Hematopoietic multipotent progenitor cell (in vitro differentiated cells): ENCODE results near the gene FKBP14. TPM values are rescaled to one million over a fixed set of nuclear protein-coding genes. Genes with fewer than 3 reads are reported as not detected.
A peak's percentile ranks its signal among the peaks of the same experiment; 100 is the strongest.

Experiments
- DNase-seq, 3 donors: peaks; one replicate each; pipeline ENCODE4 v3.0.0-alpha.2; 2011 to 2015; ENCODE audit warnings: low read depth in 2 of 3, low spot score in 2 of 3
- total RNA-seq: library from RNA; depleted of rRNA; stranded (reverse); fragments of >200 nt; gene quantifications from one replicate; pipeline ENCODE4 v1.2.3, GENCODE V29; 2012

Gene FKBP14
- total RNA-seq, 1 donor: 3.5 TPM

GRCh38 chr7:29995652-29996051, 30.9 kb downstream of the FKBP14 start:
- no peak for DNase-seq

GRCh38 chr7:29993140-29993539, 33.4 kb downstream of the FKBP14 start:
- no peak for DNase-seq

GRCh38 chr7:29991937-29992336, 34.6 kb downstream of the FKBP14 start:
- no peak for DNase-seq

- DNase-seq: no peak
Observed at GRCh38 chr7:29990931-29991330, 35.6 kb downstream of the FKBP14 start.

- DNase-seq: peak in 2 of 3 donors; percentile 74 to 80
Observed at GRCh38 chr7:29989257-29989995, 37.1 kb downstream of the FKBP14 start, which contains the start of gene SCRN1. Gene SCRN1 (minus strand): TSS chr7:29989801. CDS start chr7:29969067, 20,734 bp downstream.

- peak in 2 of 3 donors; percentile 69 to 74 for DNase-seq
Observed at GRCh38 chr7:29988424-29989256, 37.9 kb downstream of the FKBP14 start.

- DNase-seq: peak in 1 of 3 donors; percentile 7
Observed at GRCh38 chr7:29987811-29988317, 38.6 kb downstream of the FKBP14 start.

- DNase-seq: no peak
Observed at GRCh38 chr7:29987083-29987482, 39.4 kb downstream of the FKBP14 start.

GRCh38 chr7:29980151-29980550, 46.4 kb downstream of the FKBP14 start:
- DNase-seq: no peak

GRCh38 chr7:29977886-29978651, 48.4 kb downstream of the FKBP14 start:
- DNase-seq: no peak

- DNase-seq: no peak
Observed at GRCh38 chr7:29976673-29977415, 49.7 kb downstream of the FKBP14 start.

- no peak for DNase-seq
Observed at GRCh38 chr7:29976266-29976665, 50.2 kb downstream of the FKBP14 start.

GRCh38 chr7:29975561-29975960, 50.9 kb downstream of the FKBP14 start:
- no peak for DNase-seq

GRCh38 chr7:29974286-29974685, 52.2 kb downstream of the FKBP14 start:
- DNase-seq: no peak

GRCh38 chr7:29972315-29972669, 54.2 kb downstream of the FKBP14 start:
- no peak for DNase-seq

- no peak for DNase-seq
Observed at GRCh38 chr7:29971566-29972314, 54.8 kb downstream of the FKBP14 start.

GRCh38 chr7:29970158-29970557, 56.3 kb downstream of the FKBP14 start:
- no peak for DNase-seq

GRCh38 chr7:29969738-29970137, 56.8 kb downstream of the FKBP14 start:
- DNase-seq: no peak

- DNase-seq: no peak
Observed at GRCh38 chr7:29968683-29969395, 57.7 kb downstream of the FKBP14 start.
